GM21381 (cell line): ENCODE data around the gene SEC23B.
"Not testable (repeated sequence)": the region's sequence is repeated elsewhere in the genome, so short reads cannot be mapped to it uniquely, and the experiment has no call there.

ENCODE experiments used
- ATAC-seq: cut with Tn5 transposase; IDR thresholded peaks from one replicate; pipeline ENCODE4 v1.9.1; 2021; ENCODE audit warnings: mild to moderate bottlenecking, moderate library complexity; ENCODE audit not compliant: unreplicated experiment

SEC23B gene

DNA sequence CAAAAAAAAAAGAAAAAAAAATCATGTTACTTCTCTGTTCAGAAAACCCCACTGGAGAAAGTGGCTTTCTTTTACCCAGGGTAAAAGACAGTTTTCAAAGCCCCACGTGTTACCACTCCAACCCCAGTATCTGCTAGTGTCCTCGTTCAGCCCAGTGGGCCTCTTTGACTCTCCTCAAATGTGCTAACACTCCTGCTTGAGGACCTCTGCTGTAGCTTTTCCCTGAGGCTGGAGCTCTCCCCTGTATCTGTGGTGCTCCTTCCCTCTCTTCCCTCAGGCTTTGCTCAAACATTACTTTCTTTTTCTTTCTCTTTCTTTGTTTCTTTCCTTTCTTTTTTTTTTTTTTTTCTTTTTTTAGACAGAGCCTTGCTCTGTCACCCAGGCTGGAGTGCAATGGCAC is 15.3 kb downstream of the SEC23B start:
- ATAC-seq, result no peak

DNA sequence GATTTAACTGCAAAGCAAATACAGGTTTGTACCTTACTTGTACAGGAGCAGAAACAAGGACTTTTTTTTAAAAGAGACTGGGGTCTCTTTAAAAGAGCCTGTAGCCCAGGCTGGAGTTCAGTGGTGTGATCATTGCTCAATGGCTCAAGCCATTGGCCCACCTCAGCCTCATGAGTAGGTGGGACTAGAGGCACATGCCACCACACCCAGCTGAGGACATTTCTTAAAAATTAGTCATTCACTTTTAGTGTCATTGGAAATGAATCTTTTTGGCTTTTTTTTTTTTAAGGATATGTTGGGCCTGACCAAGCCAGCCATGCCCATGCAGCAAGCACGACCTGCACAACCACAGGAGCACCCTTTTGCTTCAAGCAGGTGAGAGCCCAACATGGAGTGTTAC is 16.9 kb downstream of the SEC23B start:
- ATAC-seq, result no peak

DNA sequence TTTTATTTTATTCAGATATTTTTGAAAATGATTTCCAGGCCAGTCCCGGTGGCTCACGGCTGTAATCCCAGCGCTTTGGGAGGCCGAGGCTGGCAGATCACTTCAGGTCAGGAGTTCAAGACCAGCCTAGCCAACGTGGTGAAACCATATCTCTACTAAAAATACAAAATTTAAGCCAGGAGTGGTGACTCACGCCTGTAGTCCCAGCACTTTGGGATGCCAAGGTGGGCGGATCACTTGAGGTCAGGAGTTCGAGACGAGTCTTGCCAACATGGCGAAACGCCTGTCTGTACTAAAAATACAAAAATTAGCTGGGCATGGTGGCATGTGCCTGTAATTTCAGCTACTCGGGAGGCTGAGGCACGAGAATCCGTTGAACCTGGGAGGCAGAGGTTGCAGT is 19.0 kb downstream of the SEC23B start:
- not testable (repeated sequence) for ATAC-seq

DNA sequence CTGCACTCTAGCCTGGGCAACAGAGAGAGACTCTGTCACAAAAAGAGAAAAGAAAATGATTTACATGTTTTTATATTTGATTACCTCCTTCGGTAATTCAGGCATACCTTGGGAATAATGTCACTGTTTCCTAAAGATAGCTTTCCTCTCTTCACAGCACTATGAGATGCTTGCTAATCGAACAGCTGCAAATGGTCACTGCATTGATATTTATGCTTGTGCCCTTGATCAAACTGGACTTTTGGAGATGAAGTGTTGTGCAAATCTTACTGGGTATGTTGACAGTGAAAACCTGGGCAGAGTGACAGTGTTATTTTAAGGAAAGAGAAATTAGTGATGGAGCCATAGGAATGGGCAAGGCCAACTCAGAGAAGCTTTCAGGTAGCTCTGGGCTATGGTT is 19.6 kb downstream of the SEC23B start:
- ATAC-seq, result no peak

DNA sequence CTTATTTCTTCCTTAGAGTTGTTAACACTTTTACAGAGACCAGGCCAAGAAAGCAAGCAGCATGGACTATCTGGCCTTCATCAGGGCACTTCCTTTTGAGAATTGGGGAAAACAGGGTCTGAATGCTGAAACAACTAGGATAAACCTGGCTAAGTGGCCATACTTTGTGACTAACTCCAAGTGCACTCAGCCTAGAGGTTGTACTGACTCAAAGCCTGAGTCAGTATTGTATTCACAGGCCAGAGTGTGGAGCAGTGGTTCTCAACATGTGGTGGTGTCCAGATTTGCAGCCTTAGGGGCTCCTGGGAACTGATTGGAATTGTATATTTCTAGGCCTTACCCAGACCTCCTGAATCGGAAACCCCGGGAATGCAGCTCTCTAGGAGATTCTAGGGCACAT is 20.1 kb downstream of the SEC23B start:
- no peak for ATAC-seq

DNA sequence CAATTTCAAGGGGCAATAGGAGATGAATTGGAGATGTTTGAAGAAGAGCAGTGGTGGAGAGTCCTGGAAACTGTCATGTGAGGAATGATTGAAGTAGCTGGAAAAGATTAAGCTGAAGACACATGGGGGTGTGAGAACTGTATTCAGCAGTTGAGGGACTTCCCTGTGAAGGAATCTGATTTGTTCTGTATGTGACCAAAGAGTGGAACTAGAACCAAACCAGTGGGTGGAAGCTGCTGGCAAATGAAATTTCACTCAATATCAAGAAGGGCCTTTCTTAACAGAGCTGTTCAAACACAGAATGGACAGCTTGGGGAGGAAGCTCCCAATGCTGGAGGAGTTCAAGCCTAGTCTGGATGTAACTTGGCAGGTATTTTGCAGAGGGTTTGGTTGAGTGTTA is 21.3 kb downstream of the SEC23B start:
- no peak for ATAC-seq

DNA sequence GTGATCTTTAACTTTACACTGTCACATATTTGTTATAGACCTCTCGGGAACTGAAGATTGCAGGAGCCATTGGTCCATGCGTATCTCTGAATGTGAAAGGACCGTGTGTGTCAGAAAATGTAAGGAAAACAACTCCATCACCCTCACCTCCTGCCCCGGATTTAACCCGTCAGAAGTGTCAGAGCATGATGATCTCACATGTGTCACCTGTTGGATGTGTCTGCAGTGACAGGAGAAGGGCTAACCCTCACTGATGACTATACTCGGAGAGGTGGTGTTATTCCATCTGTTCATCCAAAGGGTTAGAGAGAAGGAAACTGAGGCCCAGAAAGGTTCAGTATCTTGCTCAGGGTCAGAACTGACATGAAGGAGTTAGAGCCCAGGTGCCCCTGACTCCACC is 24.9 kb downstream of the SEC23B start:
- ATAC-seq, result no peak

DNA sequence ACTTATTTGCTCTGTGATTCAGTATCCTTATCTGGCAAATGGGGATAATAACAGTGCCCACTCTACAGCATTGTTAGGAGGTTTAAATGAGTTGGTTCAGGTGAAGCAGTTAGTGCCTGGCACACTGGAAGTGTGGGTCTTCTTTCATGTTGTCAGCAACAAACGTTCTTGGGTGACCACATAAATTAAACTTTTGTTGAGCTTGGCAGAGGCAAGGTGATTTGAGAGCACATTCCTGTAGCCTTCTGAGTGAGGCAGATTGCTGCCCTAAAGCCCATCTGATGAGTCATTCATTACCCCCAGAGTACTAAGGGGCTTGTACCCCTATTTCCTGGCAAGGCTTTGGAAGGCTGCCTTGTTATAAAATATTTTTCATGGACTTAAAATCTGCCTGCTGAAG is 25.8 kb downstream of the SEC23B start:
- no peak for ATAC-seq

DNA sequence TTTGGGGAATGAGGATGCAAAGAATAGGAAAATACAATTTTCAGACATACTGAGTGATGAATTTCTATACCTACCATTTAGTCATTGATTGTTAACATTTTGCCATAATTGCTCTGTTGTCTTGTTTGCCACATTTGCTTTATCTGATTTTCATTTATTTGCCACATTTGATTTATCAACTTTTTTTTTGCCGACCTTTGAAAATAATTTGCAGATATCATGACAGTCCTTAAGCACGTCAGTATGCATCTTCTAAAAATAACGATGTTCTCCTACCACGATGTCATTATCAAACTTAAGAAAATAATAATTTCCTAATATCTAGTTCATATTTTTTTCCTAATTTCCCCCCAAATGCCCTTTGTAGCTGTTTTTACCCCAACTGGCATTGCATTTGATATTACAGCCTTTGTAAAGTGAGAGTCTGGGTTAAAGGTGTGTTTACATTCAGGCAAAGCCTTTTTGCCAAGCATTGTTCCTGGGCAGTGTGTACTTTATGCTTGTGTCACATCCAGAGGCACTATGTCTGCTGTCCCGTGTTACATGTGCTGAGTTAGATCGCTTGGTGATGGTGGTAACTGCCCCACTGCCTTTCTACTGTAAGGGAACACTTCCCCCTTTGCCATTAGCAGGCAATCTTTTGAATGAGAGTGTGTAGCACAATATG is 26.4 kb downstream of the SEC23B start:
- ATAC-seq, result no peak

DNA sequence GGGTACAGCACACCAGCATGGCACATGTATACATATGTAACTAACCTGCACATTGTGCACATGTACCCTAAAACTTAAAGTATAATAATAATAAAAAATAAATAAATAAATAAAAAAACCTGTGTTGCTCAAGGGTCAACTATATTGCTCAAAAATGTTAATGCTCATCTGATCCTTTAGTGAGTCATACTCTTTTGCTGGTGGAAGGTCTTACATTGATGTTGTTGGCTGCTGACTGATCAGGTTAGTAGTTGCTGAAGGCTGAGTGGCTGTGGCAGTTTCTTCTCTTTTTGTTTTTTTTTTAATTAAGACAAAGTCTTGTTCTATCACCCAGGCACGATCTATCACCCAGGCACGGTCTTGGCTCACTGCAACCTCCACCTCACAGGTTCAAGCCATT is 29.9 kb downstream of the SEC23B start:
- no peak for ATAC-seq

DNA sequence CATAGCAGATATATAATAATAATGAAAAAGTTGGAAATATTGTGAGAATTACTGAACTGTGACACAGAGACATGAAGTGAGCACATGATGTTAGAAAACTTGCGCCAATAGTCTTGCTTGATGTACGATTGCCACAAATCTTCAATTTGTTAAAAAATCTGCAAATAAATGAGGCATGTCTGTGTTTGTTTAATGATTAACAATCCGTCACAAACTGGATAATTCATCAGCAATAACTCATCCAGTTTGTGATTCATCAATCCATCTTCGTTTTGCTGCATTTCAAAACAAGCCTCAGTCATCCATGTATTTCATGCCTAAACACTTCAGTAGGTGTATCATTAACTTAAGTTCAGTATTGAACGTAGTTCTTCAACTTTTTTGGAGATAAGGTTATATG is 34.0 kb downstream of the SEC23B start:
- no peak for ATAC-seq

DNA sequence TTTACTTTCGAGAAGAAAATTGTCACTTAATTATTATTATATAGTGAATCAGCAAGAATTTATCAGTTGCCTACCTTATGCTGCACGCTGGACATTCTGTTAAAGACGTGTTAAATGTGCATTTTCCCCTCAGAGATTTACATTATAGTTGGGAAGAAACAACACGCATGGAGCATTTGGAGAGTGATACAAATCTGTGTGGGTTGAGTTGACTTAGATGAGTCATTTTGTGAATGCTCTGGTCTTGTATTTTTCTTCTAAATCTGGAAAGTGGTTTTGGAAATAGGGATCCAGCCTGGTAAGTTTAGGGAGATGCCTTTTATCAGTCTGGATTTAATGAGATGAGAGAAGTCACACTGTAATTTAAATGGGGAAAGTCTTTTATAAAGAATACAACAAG is 35.5 kb downstream of the SEC23B start:
- ATAC-seq, result no peak

DNA sequence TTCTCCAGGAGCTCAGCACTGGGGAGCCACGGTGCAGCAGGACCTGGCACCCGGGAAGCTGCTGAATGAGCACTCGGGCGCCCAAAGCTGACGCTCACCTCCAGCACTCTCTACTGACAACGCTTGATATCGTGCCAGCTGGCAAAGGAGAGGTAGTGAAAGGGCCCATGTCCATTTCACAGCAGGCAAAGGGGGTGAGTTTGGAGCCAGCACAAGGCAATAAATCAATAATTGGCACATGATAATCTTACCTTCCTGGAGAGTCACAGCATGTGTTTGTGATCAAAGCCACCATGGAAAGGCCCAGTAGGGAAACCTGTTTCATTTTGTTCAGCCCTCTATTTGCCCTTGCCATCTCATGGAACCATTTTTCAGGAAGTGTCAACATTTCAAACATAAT is 36.2 kb downstream of the SEC23B start:
- ATAC-seq, result no peak

DNA sequence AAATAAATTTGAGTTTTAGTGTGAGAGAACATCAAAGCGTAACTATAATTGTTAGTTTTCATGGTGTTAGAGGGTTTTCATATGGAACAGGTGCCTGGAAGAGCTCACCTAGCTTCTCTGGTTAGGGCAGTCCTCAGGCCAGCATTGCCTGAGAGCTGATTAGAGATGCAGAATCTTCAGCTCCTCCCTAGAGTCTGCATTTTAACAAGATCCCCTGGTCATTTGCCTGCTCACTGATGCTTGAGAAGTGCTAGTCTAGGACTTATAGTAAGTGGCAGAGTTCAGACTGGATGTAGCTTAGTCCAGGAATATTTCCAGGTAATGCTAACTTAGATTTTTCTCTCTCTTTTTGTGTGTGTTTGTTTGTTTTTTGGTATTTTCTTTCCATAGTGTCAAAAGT is 37.8 kb downstream of the SEC23B start:
- ATAC-seq, result no peak

DNA sequence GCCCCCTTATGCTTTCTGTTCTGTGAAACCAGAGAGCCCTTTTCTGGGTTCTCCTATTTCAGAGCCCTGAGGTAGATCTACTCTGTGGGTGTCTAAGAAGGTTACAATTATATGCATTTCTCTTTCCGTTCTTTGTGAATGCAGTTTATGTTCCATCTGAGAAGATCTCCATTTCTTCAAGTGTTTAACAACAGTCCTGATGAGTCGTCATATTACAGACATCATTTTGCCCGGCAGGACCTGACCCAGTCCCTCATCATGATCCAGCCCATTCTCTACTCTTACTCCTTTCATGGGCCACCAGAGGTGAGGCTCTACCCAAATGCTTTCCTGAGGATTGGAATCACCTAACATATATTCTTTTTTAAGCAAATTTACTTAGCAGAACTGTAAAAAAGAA is 40.7 kb downstream of the SEC23B start:
- no peak for ATAC-seq

DNA sequence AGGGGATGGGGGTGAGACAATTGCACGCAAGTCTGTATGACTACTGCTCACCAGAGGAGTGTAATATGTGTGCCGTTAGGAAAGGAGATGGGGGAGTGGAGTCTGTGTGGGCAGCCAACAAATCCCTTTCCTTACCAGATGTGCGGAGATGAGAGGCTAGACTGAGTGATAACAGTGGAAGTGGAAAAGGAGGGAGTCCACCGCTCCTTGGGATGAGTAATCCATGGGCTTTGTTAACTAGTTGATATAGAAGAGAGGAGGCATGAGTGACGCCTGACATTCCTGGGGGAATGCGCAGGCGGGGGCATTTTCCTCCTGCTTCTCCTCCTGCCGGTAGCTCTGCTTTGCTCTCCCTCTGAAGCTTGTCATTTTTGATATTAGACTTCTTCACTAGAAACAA is 46.0 kb downstream of the SEC23B start:
- no peak for ATAC-seq

DNA sequence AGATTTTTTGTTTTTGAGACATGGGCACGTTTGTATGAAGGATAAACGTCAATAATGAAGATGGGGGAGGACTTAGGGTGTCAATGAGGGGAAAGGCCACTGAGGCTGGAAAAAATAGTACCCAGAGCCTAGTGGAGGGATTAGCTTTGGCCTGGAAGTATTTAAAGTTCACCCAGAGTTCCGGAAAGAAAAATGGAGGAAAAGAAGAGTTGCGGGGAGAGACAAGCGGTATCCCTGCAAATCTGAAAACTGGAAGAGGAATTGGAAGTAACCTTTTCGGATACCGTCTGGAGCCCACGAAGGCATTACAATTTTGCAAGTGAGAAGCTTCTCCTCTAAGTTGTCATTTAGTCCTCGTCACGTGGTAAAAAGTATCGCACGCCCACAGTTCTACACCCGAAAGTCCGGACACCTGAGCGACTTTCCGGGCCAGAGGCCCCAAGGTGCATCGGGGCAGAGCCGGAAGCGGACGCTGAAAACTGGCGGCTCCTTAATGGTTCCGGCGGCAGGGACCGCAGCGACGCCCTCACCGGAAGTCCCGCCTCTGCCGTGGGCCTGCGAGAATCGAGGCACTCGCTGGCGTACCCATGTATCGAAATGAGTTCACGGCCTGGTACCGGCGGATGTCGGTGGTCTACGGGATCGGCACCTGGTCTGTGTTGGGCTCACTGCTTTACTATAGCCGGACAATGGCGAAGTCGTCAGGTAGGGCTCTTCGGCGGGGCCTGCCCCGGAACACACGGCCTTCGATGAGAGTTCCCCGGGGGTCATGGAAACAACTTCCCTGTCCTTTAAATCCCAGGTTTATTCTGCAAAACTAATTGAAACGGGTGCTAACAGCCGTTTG is 59.4 kb downstream of the SEC23B start, which contains the start of gene SMIM26:
TSS of gene SMIM26 (plus strand) at position 541 of the 847 bp plus-strand sequence. CDS start at position 588, 47 bp downstream.
- peak; percentile 99 for ATAC-seq

DNA sequence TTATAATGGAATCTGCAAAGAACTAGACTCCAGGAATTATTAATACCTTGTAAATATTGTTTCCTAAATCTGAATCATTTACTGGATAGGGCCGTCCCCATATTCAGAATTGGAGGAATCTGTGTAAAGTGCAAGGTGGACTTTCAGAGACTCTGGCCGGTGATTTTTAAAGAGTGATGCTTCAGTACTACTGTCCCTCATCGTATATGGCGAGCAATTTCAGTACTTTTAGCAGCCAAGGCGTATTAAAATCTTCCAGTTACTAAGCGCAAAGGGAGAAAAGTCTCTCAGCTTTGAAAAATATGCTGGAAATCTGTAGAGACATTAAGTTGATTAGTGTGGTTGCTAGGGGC is 60.0 kb downstream of the SEC23B start:
- no peak for ATAC-seq

DNA sequence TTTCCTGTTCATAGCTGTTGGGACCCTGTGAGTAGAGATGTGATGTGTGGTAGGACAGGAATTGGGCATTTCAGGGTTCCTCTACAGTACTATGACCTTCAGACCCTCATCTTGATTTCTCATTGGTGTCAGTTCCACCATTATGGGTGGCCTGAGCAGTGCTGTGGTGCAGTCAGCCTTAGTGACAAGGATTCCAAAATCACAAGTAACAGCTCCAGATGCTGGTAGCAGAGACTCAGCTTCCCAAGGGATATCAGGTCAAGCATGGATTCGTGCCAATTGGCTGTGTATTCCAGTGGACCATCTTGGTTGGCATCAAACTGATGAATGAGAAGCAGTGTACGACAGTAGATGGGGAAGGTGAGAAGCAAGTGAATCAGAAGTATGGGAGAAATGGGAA is 63.3 kb downstream of the SEC23B start:
- ATAC-seq, result no peak

DNA sequence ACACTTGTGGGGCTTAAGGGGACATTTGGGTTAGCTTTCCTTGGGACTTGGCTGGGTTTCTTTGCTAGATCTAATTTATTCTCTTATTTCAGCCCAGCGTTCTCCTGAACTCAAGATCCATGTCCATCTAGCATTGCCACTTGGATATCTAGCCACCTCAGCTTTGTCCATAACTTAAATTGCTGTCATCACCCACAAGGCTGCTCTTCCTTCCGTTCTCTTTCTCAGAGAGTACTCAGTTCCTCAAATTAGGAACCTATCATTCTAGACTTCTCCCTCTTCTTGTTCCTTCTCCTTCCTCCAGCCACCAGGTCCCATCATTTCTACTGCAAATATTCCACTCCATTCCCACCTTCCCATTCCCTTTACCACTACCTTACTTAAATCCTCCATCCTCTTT is 63.8 kb downstream of the SEC23B start:
- ATAC-seq, result no peak

DNA sequence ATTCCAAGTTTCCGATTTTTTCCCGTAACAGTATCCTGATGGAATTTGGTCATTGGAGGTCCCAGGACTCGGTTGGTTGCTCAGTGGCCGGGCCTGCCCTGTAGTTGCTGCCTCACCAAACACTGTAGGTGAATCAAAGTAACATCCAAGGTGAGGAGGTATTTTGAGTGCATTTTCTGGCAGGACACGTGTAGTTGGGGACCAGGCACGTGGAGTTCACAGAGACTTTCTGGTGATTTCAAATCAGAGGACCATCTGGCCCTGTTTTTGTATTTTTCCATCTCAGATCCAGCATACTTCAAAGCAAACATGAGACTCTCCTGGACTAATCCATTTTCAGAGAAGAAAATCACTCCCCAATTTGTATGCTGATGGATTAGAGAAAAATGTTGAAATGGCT is 70.2 kb downstream of the SEC23B start:
- no peak for ATAC-seq

DNA sequence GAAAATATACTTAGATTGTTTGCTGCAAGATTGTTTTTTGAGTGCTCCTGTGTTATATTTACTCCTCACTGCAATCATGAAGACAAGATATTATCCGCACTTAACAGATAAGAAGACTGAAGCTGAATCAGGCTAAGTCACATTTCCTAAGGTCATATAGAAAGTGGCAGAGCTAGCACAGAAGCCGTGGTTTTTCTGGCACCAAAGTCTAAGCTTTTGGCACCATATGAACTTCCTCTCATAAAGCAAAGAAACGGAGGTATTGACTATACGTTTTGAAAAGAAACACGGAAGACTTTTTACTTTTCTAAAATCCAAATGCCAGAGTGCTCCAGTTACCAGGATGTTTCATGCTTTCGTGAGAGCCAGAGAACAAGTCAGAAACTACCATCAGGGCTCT is 70.8 kb downstream of the SEC23B start:
- ATAC-seq, result no peak

DNA sequence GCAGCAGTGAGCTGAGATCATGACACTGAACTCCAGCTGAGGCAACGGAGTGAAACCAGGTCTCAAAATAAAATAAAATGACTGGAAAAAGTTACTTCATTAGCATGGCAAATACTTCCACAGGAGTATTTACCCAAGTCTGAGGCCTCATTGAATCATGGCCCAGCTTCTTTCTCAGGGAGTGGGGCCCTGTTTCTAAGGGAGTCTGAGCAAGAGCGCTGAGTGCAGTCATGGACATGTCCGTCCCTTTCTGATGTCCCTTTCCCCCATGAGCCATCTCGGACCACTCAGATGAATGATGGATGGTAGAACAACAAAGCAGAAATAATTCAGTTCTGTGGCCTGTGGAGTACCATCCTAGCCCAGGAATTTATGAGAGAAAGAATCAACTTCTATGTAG is 72.3 kb downstream of the SEC23B start:
- ATAC-seq, result no peak
